GM18505 (cell line): ENCODE results near the gene ADAMTSL5.
"Not testable (repeated sequence)": the region's sequence is repeated elsewhere in the genome, so short reads cannot be mapped to it uniquely, and the experiment has no call there.

Experiments
- ATAC-seq: cut with Tn5 transposase; IDR thresholded peaks from one replicate; pipeline ENCODE4 v1.9.1; 2021; ENCODE audit not compliant: unreplicated experiment
- POLR2A ChIP-seq: IDR thresholded peaks from 4 replicates; pipeline ENCODE4 v1.6.1; 2011; ENCODE audit warnings: borderline replicate concordance; ENCODE audit not compliant: insufficient read depth, insufficient read length; ENCODE audit errors: extremely low read depth

Gene ADAMTSL5

DNA sequence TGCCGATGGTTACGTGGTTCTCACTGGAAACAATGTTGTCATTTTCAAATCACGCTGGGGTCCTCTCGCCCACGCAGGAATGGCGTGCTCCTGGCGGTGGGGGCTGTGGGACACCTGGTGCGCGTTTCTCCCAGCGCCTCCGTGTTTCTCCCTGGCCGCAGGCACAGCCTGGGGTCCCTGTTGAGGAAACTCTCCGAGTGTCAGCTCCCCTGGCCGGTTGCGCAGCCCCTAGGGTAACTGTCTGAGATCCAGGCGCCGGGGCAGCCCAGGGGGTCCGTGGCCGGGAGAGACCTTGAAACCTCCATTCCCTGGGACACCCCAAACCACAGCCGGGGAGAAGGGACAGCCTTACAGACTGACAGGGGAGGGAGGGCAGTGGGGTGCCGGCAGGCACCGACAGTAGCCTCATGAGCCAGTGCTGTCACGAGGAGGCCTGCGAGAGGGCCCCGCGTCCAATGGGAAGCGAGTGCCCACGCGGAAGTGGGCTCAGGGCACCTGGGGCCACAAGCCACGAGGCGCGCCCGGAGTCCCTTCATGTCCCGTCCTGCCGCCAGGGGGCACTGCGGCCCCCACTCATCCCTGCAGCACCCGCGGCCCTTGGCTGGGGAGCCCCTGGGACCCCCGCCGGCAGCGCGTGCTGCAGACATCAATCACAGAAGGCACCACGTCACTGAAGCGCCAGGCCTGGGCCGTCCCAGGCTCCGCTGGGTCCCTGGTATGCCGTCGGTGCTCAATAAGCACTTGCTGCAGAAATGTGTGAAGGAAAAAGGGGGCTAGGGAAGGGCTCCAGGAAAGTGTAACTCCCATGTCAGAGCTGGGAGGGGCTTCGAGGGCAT lies 9.5 kb downstream of the ADAMTSL5 start:
- ATAC-seq, result no peak

DNA sequence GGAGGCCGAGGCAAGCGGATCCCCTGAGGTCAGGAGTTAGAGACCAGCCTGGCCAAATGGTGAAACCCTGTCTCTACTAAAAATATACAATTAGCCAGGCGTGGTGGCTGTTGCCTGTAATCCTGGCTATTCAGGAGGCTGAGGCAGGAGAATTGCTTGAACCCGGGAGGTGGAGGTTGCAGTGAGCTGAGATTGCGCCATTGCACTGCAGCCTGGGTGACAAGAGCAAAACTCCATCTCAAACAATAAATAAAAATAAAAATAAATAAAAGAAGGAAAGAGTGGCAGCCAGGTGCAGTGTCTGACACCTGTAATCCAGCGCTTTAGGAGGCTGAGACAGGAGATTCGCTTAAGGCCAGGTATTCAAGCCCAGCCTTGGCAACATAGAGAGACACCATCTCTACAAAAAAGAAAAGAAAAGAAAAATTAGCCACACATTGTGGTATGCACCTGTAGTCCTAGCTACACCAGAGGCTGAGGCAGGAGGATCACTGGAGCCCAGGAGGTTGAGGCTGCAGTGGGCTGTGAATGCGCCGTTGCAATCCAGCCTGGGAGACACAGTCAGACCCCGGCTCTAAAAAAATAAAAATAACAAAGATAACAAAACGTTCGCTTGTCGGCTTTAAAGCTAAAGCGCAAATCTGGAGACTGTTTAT lies 10.3 kb downstream of the ADAMTSL5 start:
- ATAC-seq, result no peak
- TF ChIP-seq POLR2A, result no peak

More for the DNA sequence above, 9.5 kb downstream of the ADAMTSL5 start:
- TF ChIP-seq POLR2A, result no peak

DNA sequence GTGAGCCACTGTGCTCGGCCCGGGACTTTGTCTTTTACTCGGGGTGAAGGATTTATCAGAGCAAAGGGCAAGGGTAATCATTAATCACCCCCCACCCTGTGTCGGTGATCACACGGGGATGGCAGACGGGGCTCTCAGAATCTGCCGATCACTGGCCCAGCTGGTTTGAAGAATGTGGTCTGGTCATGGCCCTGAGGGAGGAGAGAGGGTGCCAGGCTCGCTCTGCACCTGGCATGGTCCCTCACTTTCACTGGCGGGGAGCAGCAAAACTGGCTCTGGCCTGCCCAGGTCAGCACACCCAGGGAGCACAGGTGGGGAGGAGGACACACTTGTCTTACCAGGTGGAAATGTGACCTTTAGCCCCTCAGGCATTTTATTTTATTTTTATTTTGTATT lies 11.6 kb downstream of the ADAMTSL5 start:
- no peak for TF ChIP-seq POLR2A
- ATAC-seq, result no peak

DNA sequence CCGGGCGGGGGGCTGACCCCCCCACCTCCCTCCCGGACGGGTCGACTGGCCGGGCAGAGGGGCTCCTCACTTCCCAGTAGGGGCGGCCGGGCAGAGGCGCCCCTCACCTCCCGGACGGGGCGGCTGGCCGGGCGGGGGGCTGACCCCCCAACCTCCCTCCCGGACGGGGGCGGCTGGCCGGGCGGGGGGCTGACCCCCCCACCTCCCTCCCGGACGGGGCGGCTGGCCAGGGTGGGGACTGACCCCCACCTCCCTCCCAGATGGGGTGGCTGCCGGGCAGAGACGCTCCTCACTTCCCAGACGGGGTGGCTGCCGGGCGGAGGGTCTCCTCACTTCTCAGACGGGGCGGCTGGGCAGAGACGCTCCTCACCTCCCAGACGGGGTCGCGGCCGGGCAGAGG lies 13.6 kb downstream of the ADAMTSL5 start:
- not testable (repeated sequence) for ATAC-seq

DNA sequence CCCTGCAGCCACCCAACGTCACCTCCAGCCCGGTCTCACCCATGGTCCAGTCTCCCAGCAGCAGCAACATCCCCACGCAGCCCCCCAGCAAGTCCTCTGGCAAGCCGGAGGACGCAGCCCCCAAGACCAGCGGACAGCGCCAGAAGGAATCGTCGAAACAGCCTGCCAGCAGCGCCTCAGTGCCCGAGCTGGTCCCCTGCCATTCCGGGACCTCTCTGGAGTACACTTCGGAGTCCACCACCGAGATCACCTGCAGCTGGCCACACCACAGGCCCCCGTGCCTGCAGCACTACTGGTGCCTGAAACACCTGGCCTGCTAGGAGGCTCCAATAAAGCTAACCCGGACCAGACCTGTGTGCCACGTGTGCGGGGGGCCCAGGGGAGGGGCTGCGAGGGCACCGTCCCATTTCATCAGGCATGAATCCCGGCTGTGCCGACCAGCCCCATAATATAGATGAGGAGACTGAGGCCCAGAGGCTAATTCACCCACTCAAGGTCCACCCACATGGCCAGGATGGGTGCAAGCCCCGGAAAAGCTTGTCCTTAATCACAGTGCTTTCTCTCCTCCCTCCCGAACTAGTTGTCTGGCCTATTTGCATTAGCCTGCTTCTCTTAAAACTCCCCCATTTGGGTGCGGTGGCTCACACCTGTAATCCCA lies 15.1 kb downstream of the ADAMTSL5 start:
- TF ChIP-seq POLR2A, result no peak
- no peak for ATAC-seq

DNA sequence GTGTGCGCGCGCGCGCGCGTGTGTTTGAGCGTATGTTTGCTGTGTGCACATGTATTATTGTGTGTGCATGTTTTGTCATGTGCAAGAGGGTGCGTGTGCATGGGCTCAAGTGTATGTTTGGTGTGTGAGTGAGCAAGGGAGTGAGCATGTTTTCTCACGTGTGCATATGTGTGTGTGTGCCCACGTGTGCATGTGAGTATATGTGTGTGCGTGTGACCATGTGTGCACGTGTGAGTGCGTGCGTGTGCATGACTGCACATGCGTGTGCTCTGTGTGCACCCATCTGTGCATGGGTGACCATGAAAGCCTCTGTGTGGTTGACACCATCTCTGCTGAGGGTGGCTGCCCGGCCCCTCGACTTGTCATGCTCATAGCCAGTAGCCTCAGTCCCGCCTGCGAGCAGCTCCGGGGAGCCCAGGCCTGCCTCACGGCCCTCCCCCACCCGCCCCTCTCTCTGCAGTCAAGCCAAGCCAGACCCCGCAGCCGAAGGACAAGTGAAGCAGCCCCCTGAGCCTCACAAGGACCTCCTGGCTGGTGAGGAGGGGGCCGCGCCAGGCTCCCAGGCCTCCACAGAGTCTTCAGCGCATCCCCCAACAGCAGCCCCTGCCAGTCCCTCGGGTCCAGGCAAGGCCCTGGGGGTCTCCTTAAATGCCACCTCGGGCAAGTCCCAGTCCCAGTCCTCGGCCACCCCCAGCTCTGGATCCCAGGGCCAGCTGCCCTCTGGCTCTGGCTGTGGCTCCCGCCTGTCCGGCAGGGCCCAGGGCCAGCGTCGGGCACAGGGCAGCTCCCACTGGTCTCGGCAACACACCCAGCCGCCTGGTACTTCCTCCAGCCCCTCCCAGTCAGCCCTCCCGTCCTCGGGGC lies 15.9 kb downstream of the ADAMTSL5 start:
- TF ChIP-seq POLR2A, result no peak
- no peak for ATAC-seq

DNA sequence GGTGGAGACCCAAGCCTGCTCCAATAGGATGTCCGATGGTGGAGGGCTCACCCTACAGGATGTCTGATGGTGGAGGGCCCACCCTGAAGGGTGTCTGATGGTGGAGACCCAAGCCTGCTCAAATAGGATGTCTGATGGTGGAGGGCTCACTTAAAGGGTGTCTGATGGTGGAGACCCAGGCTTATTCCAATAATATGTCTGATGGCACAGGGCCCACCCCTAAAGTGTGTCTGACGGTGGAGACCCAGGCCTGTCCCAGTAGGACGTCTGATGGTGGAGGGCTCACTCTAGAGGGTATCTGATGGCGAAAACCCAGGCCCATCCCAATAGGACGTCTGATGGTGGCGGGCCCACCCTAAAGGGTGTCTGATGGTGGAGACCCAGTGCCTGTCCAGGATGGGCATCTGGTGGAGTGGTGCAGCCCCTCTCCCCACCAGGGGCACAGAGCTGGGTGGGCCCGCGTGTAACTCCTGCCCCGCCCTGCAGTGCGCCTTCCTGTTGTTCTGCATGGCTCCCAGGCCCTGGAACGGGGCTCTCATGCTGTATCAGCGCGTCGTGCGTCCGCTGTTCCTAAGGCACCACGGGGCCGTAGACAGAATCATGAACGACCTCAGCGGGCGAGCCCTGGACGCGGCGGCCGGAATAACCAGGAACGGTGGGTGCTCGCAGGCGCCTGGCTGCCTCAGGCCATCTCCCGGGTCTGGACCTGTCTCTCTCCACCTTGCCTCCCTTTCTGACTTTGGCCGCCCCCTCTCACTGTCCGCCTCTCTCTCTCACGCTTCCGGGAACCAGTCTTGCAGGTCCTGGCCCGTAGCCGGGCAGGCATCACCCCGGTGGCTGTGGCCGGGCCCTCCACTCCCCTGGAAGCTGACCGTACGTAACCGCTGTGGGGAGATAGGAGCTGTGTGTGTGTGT lies 16.8 kb downstream of the ADAMTSL5 start:
- ATAC-seq, result no peak
- no peak for TF ChIP-seq POLR2A

DNA sequence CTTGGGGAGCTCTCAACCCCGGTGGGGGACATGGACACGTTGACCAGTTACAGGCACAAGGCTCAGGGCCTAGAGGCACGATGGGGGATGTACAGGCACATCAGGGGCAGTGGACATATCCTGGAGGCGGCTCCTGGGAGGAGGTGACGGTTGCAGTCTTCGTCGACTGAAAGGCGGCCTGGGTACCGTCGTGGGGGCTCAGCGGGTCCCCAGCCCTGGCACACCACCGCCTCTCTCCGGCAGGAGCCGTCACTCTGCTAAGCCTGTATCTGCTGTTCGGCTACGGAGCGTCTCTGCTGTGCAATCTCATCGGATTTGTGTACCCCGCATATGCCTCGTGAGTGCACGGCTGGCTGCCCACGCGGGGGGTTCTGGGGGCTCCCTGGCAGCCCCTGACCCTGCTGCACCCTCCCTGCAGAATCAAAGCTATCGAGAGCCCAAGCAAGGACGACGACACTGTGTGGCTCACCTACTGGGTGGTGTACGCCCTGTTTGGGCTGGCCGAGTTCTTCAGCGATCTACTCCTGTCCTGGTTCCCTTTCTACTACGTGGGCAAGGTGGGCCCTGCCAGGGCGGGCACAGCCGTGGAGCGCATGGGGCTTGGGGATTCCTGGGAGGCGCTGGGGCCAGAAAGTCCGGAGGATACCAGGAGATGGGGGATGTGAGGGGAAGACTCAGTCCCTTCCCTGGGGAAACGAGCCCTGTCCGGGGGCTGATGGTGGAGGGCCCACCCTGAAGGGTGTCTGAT lies 17.6 kb downstream of the ADAMTSL5 start:
- no peak for TF ChIP-seq POLR2A

DNA sequence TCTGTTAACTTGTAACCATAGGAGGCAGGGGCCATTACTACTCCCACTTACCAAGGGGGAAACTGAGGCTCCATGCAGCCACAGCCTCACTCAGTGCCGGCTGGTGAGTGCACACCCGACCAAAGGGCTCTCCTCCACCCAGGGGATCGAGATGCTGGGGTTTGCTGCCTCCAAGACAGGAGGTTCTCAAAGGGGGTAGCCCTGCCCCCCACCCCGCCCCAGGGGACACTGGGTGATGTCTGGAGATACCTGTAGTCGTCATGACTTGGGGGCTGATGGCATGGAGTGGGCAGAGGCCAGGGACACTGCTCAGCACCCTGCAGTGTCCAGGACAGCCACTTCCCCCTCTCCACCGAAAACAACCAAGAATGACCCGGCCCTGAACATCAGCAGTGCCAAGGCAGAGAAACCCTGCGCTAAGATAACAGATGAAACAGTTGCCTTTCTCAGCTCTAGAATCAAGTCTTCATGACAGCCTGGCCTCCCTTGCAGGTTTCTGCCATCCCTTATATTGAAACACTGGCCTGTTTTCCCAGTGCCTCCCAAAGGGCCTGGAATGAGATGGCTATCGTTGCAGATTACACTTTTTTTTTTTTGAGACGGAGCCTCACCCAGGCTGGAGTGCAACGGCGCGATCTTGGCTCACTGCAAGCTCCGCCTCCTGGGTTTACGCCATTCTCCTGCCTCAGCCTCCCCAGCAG lies 18.6 kb downstream of the ADAMTSL5 start:
- ATAC-seq, result no peak

More for the DNA sequence above, 17.6 kb downstream of the ADAMTSL5 start:
- no peak for ATAC-seq

DNA sequence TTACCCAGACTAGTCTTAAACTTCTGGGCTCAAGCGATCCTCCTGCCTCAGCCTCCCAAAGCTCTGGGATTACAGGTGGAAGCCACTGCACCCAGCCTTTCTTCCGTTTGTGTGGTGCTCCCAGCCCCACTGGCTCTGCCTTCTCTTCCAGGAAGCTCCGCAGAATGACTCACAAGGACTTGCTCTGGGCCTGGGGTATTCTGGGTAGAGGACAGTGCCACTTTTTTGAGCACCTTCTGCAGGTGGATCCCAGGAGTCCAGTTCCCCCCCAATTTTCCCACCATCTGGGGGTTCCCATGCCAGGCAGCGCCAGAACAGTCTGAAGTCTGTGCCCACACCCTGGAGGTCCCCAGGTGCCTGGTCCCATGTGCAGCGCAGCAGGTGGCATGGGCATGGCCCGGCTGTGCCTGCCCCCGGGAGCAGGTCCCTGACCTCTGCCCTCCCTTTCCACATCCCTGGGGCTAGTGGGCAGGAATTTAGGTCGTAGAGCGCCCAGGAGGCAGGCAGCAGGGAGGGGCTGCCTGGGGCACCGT lies 20.3 kb downstream of the ADAMTSL5 start:
- ATAC-seq, result no peak
- TF ChIP-seq POLR2A, result no peak

More for the DNA sequence above, 18.6 kb downstream of the ADAMTSL5 start:
- TF ChIP-seq POLR2A, result no peak

DNA sequence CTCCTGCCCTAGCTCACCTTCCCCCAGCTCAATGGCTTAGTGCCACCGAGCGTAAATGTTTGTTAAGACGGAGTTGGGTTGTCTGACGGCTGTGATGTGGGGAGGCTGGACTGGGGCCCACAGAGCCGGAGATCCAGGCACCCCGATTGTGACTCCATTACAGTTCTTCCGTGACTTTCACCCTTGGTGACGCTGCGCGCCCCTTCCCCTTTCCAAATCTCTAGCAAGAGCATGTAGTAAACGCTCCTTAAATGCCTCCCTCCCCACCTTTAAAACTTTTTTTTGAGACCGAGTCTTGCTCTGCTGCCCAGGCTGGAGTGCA lies 21.0 kb downstream of the ADAMTSL5 start:
- no peak for ATAC-seq
- no peak for TF ChIP-seq POLR2A
